GM18870 (cell line): ENCODE measurements around the gene MYOG.

Source experiments
- ATAC-seq: cut with Tn5 transposase; IDR thresholded peaks from one replicate; pipeline ENCODE4 v1.9.1; 2021; ENCODE audit warnings: moderate library complexity; ENCODE audit not compliant: unreplicated experiment

Gene MYOG

GRCh38 chr1:203034422-203035110 lies 51.2 kb downstream of the MYOG start:
- ATAC-seq = no peak

GRCh38 chr1:203033917-203034316 lies 51.9 kb downstream of the MYOG start:
- no peak for ATAC-seq

GRCh38 chr1:203033287-203033686 lies 52.5 kb downstream of the MYOG start:
- ATAC-seq = no peak
